SU-DHL-6 (cell line): ENCODE results near the gene CHCHD3.

Source experiments
- H2AFZ ChIP-seq: fragments of 200-600 bp; sonication (generic); 2 replicates; pipeline ENCODE4 v1.6.1; 2014; ENCODE audit warnings: low read depth, mild to moderate bottlenecking, moderate library complexity, mixed read lengths, antibody characterized with exemption, low read length; ENCODE audit not compliant: severe bottlenecking
- H3F3A ChIP-seq: fragments of 200-600 bp; shearing (Covaris generic); 2 replicates; pipeline ENCODE4 v1.6.0; 2016; ENCODE audit warnings: antibody characterized with exemption, mild to moderate bottlenecking; ENCODE audit not compliant: insufficient read depth
- H3K27ac ChIP-seq: fragments of 200-600 bp; sonication (generic); 2 replicates; pipeline ENCODE4 v1.5.1; 2016; ENCODE audit warnings: low read depth, mild to moderate bottlenecking, low read length, moderate library complexity, mixed read lengths
- H3K27me3 ChIP-seq: fragments of 200-600 bp; sonication (generic), shearing (Covaris generic); 2 replicates; pipeline ENCODE4 v1.6.0; 2014; ENCODE audit warnings: mild to moderate bottlenecking, low read length
- H3K36me3 ChIP-seq: fragments of 200-600 bp; sonication (generic); 2 replicates; pipeline ENCODE4 v1.6.1; 2014; ENCODE audit warnings: mild to moderate bottlenecking, low read length, mixed read lengths
- H3K4me2 ChIP-seq: fragments of 300-600, 200-600 bp; shearing (Covaris generic), sonication (generic); 2 replicates; pipeline ENCODE4 v1.6.0; 2014; ENCODE audit warnings: low read length, low read depth, mild to moderate bottlenecking; ENCODE audit not compliant: poor library complexity, severe bottlenecking
- H3K4me3 ChIP-seq: fragments of 200-600 bp; sonication (generic); 2 replicates; pipeline ENCODE4 v1.5.1; 2014; ENCODE audit warnings: antibody characterized with exemption, low read length, mild to moderate bottlenecking, mixed read lengths; ENCODE audit not compliant: insufficient read depth, poor library complexity, severe bottlenecking
- H3K79me2 ChIP-seq: fragments of 200-600 bp; sonication (generic); 2 replicates; pipeline ENCODE4 v1.6.1; 2014; ENCODE audit warnings: mild to moderate bottlenecking, low read length, moderate library complexity; ENCODE audit not compliant: insufficient read depth
- H3K9ac ChIP-seq: fragments of 200-600 bp; sonication (generic); 2 replicates; pipeline ENCODE4 v1.7.0; 2014; ENCODE audit warnings: mild to moderate bottlenecking, low read length
- H3K9me2 ChIP-seq: fragments of 200-600 bp; sonication (generic); replicated peaks from 2 replicates; pipeline ENCODE4 v1.6.1; 2014; ENCODE audit warnings: low read length; ENCODE audit not compliant: insufficient read depth
- H3K9me3 ChIP-seq: fragments of 200-600 bp; sonication (generic); 2 replicates; pipeline ENCODE4 v1.6.1; 2014; ENCODE audit warnings: low read length, mixed read lengths; ENCODE audit not compliant: insufficient read depth
- H4K20me1 ChIP-seq: fragments of 200-600 bp; sonication (generic); 2 replicates; pipeline ENCODE4 v1.6.1; 2014; ENCODE audit warnings: low read depth, mild to moderate bottlenecking, antibody characterized with exemption, low read length, moderate library complexity, mixed read lengths
- EZH2phosphoT487 ChIP-seq: fragments of 200-600 bp; sonication (generic), shearing (Covaris generic); conservative IDR thresholded peaks from 2 replicates; pipeline ENCODE4 v1.6.1; 2018; ENCODE audit warnings: mild to moderate bottlenecking, antibody characterized with exemption, low read length, moderate library complexity, mixed read lengths
- TF ChIP-seq, protein P1 (sequence below): fragments of 200-600 bp; sonication (generic); IDR thresholded peaks from one replicate; pipeline ENCODE4 v1.5.1; 2017; ENCODE audit warnings: antibody characterized with exemption, mild to moderate bottlenecking, low read length, moderate library complexity; ENCODE audit not compliant: insufficient read depth, poor library complexity, severe bottlenecking

The CHCHD3 gene

DNA sequence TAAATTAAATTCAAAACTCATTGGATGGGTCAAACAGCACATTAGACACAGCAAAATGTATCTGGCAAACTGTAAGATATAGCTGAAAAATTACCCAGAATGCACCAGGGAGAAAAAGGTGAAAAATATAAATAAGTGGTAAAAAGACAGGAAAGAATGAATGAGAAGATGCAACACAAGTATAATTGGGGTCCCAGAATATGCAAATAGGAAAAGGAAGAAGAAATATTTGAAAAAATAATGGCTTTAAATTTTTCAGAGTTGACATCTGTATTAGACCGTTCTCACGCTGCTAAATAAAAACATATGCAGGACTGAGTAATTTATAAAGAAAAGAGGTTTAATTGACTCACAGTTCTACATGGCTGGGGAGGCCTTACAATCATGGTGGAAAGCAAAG, 337.9 kb downstream of the CHCHD3 start:
- H3K79me2 ChIP-seq: no peaks in the 10 kb centered on the region
- H4K20me1 ChIP-seq: no peaks in the 10 kb centered on the region
- TF ChIP-seq EZH2phosphoT487: no peak
- TF ChIP-seq, protein P1, sequence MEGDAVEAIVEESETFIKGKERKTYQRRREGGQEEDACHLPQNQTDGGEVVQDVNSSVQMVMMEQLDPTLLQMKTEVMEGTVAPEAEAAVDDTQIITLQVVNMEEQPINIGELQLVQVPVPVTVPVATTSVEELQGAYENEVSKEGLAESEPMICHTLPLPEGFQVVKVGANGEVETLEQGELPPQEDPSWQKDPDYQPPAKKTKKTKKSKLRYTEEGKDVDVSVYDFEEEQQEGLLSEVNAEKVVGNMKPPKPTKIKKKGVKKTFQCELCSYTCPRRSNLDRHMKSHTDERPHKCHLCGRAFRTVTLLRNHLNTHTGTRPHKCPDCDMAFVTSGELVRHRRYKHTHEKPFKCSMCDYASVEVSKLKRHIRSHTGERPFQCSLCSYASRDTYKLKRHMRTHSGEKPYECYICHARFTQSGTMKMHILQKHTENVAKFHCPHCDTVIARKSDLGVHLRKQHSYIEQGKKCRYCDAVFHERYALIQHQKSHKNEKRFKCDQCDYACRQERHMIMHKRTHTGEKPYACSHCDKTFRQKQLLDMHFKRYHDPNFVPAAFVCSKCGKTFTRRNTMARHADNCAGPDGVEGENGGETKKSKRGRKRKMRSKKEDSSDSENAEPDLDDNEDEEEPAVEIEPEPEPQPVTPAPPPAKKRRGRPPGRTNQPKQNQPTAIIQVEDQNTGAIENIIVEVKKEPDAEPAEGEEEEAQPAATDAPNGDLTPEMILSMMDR: no peak
- no peak overlapping the region for H3K27ac ChIP-seq
- no peak overlapping the region for H2AFZ ChIP-seq
- H3F3A ChIP-seq: no peaks in the 10 kb centered on the region
- H3K9me3 ChIP-seq: no peaks in the 10 kb centered on the region; the same call in 1 of the 2 replicates
- no peaks in the 10 kb centered on the region for H3K9me2 ChIP-seq
- no peak overlapping the region for H3K4me3 ChIP-seq
- H3K4me2 ChIP-seq: no peak overlapping the region
- no peak overlapping the region for H3K9ac ChIP-seq
- no peaks in the 10 kb centered on the region for H3K27me3 ChIP-seq
- no peaks in the 10 kb centered on the region for H3K36me3 ChIP-seq

DNA sequence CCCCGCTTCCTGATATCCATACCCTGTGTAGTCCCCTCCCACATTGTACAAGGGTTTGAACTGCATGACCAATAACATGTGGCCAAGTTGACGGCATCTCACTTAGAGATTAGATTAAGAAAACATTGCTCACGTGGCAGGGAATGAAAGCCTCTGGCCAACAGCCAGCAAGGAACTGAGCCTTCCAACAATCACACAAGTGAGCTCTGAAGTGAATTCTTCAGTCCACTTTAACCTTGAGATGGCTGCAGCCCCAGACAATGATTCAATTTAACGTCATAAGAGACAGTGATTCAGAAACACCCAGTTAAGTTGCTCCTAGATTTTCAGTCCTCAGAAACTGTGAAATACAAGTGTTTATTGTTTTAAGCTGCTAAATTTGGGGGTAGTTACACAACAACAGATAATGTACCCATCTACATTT, 339.7 kb downstream of the CHCHD3 start:
- Histone ChIP-seq H3K27me3 (no peaks in the 10 kb centered on the region), H3K36me3 (no peaks in the 10 kb centered on the region), H2AFZ (no peak overlapping the region), H3K79me2 (no peaks in the 10 kb centered on the region), H3K9ac (no peak overlapping the region), H3F3A (no peaks in the 10 kb centered on the region), H3K4me2 (no peak overlapping the region), H3K27ac (no peak overlapping the region), H3K9me2 (no peaks in the 10 kb centered on the region), H4K20me1 (no peaks in the 10 kb centered on the region), H3K9me3 (no peaks in the 10 kb centered on the region; the same call in 1 of the 2 replicates), H3K4me3 (no peak overlapping the region)
- no peak for TF ChIP-seq EZH2phosphoT487
- TF ChIP-seq, protein P1: no peak

- Histone ChIP-seq H3K4me3 (no peak overlapping the region), H3K27ac (no peak overlapping the region), H3K36me3 (no peaks in the 10 kb centered on the region), H3K9me3 (no peaks in the 10 kb centered on the region; the same call in 1 of the 2 replicates), H3K9me2 (no peaks in the 10 kb centered on the region), H2AFZ (no peak overlapping the region), H3K27me3 (no peaks in the 10 kb centered on the region), H3F3A (no peaks in the 10 kb centered on the region), H3K9ac (no peak overlapping the region), H3K4me2 (no peak overlapping the region), H3K79me2 (no peaks in the 10 kb centered on the region), H4K20me1 (no peaks in the 10 kb centered on the region)
- TF ChIP-seq EZH2phosphoT487: no peak
- TF ChIP-seq, protein P1: no peak
Measured at GRCh38 chr7:132740176-132740575, 341.7 kb downstream of the CHCHD3 start.
